AG04450 (cell line): Measurements from ENCODE around the gene TOP3B. TPM values are rescaled to one million over a fixed set of nuclear protein-coding genes. Genes with fewer than 3 reads are reported as not detected.

Source experiments
- CTCF ChIA-PET: fragments of 300-600, 350-600 bp; formaldehyde crosslinking; extraction: SDS; loops from one replicate; lab custom pipeline; 2022; ENCODE audit warnings: antibody characterized with exemption, inconsistent platforms; lab: Charles Lee
- POLR2A ChIA-PET: fragments of 350-600 bp; formaldehyde crosslinking; extraction: SDS; loops from one replicate; lab custom pipeline; 2021; ENCODE audit warnings: antibody characterized with exemption, inconsistent platforms; lab: Yijun Ruan, JAX
- DNase-seq: peaks from one replicate; pipeline ENCODE4 v3.0.0-alpha.2; 2011; ENCODE audit warnings: low read depth, low spot score
- H3K27ac ChIP-seq: one replicate; pipeline ENCODE4 v1.5.1; 2012; ENCODE audit warnings: low read depth, low read length, control low read depth
- H3K27me3 ChIP-seq: one replicate; pipeline ENCODE4 v1.6.0; 2012; ENCODE audit warnings: low read length; ENCODE audit not compliant: control insufficient read depth, insufficient read depth
- H3K4me3 ChIP-seq: 2 replicates; pipeline ENCODE4 v1.5.1; 2011; ENCODE audit warnings: mild to moderate bottlenecking, low read depth, low read length, control low read depth
- H3K9me3 ChIP-seq: 2 replicates; pipeline ENCODE4 v1.5.1; 2012; ENCODE audit warnings: low read length; ENCODE audit not compliant: control insufficient read depth, insufficient read depth
- CTCF ChIP-seq: IDR thresholded peaks from 2 replicates; pipeline ENCODE4 v1.5.1; 2011; ENCODE audit warnings: low read depth, low read length, control low read depth, inconsistent platforms
- polyA plus RNA-seq: library from polyadenylated mRNA; depleted of rRNA; stranded (reverse); fragments of >200 nt; gene quantifications from 2 replicates; pipeline ENCODE4 v1.2.3, GENCODE V29; 2011

The TOP3B gene
- polyA plus RNA-seq, 1 experiment, result 10.3 TPM

DNA sequence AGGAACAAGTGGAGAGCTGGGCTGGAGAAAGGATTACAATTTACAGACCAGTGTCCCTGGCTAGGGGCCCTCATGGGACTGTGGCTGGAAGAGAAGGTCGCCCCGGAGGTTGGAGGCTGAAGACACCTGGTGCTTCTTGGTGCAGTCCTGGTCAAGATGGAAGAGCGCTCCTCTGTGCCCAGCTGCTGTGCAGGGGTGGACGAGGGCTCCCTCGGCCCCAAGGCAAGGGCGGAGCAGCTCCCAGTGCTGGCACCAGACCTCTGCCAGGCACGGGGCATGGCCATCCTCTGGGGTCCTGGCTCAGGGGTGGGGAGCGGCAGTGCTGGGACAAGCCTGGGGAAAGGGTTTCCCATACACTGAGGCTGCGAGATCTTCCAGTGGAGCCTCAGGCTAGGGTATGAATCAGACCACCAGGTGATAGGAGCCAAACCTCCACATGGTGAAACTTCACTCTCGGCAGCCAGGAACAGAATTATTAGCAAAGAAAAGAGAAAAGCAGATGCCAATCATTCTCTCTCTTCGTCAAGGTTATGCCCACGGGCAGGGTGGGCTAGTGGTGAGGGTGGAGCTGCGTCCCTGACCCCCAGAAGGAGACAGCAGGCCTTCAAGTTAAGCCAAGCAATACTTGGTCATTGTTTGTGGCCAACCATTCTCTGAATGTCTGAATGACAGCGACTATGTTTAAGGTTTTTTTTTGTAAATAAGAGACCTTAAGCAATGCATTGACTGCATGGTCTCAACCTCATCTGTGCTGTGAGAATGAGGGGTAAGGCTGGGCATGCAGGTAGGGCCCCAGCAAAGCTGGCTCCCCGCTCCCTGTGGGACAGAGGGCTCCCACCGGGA, 62.0 kb downstream of the TOP3B start:
- Histone ChIP-seq H3K27me3 (no peaks in the 10 kb centered on the region), H3K9me3 (no peaks in the 10 kb centered on the region; the same call in 1 of the 2 replicates), H3K4me3 (no peak overlapping the region), H3K27ac (no peak overlapping the region)
- CTCF ChIA-PET, result interaction anchor here (1.1 kb wide), 1 partner anchor 32 kb away, joined by 3 read pairs; the partner anchor contains the start of gene PPM1F
- TF ChIP-seq CTCF, result no peak
- DNase-seq, result no peak
- POLR2A ChIA-PET, result no interaction called here

DNA sequence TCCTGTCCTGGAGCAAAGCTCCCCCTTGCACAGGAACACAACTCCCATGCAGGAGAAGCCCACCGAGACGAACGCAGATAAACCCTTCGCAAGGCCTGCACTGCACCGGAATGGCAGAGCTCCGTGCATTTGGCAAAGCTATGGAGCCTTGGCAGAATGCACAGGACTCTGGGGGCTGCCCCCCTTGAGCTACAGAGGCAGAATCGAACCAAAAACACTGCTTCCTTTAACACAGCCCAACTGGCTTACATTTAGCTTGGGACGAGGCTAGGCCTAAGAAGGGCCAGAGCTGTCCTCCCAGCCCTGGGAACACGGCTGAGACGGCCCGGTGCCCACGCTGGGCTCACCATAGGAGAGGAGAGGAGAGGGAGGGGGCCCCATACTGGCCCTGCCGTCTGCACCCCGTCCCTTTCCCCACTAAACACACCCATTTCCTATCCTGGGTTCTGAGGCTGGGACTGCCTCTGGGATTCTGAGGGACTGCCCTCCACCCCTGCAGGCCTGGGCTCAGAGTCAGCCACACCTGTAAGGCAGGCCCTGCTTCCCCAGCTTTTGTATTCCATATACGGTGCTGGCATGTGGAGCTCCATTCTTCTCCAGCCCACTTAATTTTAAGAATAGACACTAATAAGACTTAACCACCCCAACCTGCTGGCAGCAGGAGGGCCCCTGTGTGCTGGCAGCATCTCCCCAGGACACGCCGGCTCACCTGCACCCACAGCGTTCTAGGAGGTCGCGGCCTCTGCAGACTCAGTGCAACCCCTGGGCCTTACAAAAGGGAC, 62.9 kb downstream of the TOP3B start:
- CTCF ChIA-PET, result interaction anchor here (1.1 kb wide), 1 partner anchor 33 kb away, joined by 3 read pairs; the partner anchor contains the start of gene PPM1F

GRCh38 chr22:21918466-21919185, 64.0 kb downstream of the TOP3B start:
- Histone ChIP-seq H3K27me3 (no peaks in the 10 kb centered on the region), H3K4me3 (no peak overlapping the region), H3K9me3 (no peaks in the 10 kb centered on the region; the same call in 1 of the 2 replicates), H3K27ac (no peak overlapping the region)
- DNase-seq, result no peak
- POLR2A ChIA-PET, result no interaction called here
- no peak for TF ChIP-seq CTCF
- CTCF ChIA-PET, result interaction anchor here (0.6 kb wide), 1 partner anchor 57 kb away, joined by 8 read pairs; no protein-coding TSS in a partner anchor

More for the DNA sequence above, 62.9 kb downstream of the TOP3B start:
- no peaks in the 10 kb centered on the region for H3K27me3 ChIP-seq
- no peaks in the 10 kb centered on the region; the same call in 1 of the 2 replicates for H3K9me3 ChIP-seq
- no peak for DNase-seq
- POLR2A ChIA-PET, result no interaction called here
- no peak overlapping the region for H3K27ac ChIP-seq
- no peak overlapping the region for H3K4me3 ChIP-seq
- TF ChIP-seq CTCF, result no peak

GRCh38 chr22:21917959-21918261, 64.7 kb downstream of the TOP3B start:
- ChIA-PET CTCF (interaction anchor here (0.6 kb wide), 1 partner anchor 57 kb away, joined by 8 read pairs; no protein-coding TSS in a partner anchor), POLR2A (no interaction called here)
- no peak for TF ChIP-seq CTCF
- no peaks in the 10 kb centered on the region; the same call in 1 of the 2 replicates for H3K9me3 ChIP-seq
- no peaks in the 10 kb centered on the region for H3K27me3 ChIP-seq
- H3K27ac ChIP-seq, result no peak overlapping the region
- H3K4me3 ChIP-seq, result no peak overlapping the region
- DNase-seq, result no peak
